HS-5 (cell line): Measurements from ENCODE around the gene NMT2.
A peak's percentile ranks its signal among the peaks of the same experiment; 100 is the strongest.

ENCODE experiments used
- DNase-seq: peaks from one replicate; pipeline ENCODE4 v3.0.0-alpha.2; 2012; ENCODE audit warnings: low read depth

Gene NMT2

DNA sequence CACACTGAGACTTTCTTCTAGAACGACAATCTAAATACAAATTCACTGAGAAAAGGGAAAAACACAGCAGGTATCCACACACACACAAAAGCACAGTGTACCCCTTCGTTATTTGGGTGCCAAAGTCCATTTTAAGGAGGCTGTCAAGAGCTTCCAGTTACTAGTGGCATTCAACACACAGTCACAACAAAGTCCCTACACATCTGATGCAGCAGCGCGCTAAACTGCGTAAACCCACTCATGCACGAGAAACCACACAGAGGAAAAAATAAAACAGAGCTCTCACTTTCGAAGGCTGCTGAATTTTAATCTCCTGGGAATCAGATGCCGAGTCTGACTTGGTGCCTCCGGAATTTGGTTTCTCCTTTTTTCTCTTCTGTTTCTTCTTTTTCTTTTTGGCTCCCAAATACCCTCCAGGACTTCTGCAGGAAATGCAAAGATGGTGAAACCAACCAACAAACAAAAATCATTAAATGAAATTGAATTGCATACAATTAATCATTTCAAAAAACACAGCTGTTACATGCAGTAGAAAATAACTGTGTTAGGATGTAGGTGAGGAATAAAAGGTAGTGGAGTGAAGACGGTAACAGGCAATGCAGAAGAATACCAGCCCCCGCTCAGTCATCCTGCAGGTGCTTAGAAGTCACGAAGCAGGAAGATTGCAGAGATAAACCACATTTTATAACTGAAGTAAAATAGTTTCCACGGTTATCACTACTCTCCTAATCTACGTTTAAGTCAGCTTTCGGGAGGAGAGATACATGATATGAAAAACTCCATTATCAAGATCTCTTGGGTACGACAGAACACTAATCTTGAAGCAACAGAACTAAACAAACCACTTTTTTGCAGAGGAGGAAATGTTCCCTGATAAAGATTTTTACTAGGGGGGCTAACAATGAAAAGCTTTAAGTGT is 27.1 kb downstream of the NMT2 start:
- DNase-seq = no peak

GRCh38 chr10:15140698-15141097 is 27.8 kb downstream of the NMT2 start:
- no peak for DNase-seq

DNA sequence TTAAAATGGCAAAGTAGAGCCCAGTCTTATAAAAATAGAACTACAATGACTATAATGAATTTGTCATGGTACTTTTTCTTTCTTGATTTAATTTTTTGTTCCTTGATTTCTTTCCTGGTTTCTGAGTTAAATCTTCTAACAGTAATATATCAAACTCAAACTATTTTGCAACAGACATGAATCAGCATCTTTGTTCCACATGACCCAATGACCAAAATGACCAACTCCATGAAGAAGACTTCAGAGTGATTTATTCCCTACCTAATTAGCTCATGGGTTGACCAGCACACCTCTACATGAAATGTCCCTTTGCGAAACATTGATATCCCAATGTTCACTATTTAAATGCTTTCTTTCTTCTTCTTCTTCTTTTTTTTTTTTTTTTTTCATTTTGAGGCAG is 30.9 kb downstream of the NMT2 start:
- no peak for DNase-seq

GRCh38 chr10:15137036-15137359 is 31.5 kb downstream of the NMT2 start:
- no peak for DNase-seq

DNA sequence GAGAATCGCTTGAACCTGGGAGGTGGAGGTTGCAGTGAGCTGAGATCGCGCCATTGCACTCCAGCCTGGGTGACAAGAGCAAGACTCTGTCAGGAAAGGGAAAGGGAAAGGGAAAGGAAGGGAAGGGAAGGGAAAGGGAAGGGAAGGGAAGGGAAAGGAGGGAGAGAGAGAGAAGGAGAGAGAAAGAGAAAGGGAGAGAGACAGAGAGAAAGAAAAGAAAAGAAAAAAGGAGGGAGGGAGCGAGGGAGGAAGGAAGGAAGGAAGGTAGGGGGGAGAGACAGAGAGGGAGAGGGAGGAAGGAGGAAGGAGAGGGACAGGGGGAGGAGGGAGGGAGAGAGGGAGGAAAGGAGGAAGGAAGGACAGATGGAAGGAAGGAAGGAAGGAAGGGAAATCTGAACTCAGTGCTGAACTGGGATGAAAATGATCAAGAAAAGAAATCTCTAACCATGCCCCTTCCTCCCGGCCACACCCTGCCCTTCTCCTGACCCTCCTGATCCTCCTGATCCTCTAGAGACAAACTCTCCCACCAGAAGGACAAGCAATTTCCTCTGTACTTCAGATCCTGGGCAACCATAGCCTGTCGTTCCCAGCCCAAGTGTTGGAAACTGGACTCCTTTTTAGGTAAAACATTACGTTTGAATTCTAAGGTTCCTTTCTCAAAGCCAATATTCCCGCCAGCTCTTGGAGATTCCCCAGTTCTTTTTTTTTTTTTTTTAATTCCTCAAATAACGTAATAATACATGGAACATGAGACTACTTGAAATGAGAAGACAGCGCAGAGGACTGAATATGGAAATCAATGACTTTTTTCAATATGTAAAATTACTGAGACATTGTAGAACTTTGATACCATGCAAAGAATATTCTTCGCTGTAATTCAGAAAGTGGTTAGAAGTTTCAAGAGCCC is 32.1 kb downstream of the NMT2 start:
- no peak for DNase-seq

DNA sequence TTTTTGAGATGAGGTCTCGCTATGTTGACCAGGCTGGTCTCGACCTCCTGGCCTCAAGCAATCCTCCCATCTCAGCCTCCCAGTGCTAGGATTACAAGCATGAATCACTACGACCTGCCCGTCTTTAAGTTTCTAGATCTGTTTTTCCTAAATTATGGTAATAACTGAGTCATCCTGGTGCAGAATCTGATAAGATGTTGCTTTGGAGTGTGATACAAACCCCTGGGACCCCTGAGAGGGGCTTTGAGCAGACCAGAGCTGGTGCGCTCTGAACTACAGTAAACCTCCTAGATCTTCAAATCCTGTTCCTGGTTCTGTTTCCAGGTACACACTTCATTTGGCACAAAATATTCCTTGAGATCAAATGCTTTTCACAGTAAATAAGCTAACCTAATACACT is 37.2 kb downstream of the NMT2 start:
- DNase-seq = no peak

- no peak for DNase-seq
These were observed 43.6 kb downstream of the NMT2 start for GRCh38 chr10:15124908-15125307.

- no peak for DNase-seq
These were observed 44.3 kb downstream of the NMT2 start for GRCh38 chr10:15124190-15124589.

- DNase-seq = no peak
These were observed 44.7 kb downstream of the NMT2 start for GRCh38 chr10:15123749-15124184.

DNA sequence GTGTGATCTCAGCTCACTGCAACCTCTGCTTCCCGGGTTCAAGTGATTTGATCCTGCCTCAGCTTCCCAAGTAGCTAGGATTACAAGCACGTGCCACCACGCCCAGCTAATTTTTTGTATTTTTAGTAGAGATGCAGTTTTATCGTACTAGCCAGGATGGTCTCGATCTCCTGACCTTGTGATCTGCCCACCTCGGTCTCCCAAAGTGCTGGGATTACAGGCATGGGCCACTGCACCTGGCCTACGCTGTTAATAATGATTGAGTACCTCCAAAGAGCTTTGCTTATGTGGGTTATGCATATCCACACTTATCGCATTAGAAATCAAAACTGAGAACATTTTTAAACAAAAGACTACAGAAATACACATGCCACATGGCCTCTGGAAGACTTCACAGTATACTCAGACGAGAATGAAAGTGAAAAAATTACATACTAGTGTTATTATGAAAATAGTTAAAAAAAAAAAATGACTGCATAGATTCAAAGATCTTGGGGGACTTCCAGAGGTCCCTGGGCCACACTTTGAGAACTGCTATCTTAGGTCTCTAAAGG is 45.9 kb downstream of the NMT2 start:
- DNase-seq = no peak

GRCh38 chr10:15121707-15122106 is 46.8 kb downstream of the NMT2 start:
- DNase-seq = no peak

DNA sequence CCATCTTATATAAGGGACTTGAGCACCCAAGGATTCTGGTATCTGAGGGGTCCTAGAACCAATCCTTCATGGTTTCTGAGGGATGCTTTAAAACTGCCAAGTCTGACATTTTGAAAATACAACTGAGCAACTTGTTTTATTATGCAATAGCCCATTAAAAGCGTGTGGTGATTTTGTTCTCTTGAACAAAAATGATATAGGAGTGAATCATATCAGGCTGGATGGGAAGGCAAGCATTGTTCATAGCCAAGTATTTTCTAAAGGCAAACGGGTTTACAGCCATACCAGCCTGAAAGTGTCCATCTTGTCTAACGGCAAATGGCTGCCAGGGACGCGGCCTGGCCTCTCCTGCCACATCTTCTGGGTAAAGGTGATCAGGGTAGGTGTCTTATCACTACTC is 48.0 kb downstream of the NMT2 start:
- DNase-seq = no peak

DNA sequence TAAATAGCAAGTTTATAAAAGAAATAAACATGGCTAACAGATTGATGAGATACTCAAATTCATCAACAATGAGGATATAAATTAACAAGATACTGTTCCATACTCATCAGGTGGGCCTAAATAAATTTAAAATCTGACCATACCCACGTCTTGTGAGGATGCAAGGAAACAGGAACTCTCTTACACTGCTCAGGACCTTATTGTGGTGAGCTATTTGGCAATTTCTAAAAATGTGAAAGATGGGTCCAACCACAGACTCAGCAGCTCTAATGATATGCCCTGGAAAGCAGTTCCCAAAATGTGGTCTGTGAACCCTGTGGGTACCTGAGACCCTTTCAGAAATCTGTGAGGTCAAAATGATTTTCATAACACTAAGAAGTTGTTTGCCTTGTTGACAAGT is 49.9 kb downstream of the NMT2 start:
- DNase-seq = no peak

DNA sequence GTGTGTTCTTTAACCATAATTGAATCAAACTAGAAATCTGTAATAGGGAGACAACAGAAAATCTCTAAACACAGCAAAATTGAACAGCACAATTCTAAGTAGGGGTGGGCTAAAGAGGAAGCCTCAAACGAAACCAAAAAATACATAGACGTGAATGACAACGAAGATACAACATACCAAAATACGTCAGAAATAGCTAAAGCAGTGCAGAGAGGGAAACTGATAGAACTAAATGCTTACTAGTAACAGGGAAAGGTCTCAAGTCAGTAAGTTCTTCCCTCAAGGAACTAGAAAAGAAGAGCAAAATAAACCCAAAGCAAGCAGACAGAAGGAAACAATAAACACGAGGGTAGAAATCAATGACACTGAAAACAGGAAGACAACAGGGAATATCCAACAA is 52.3 kb downstream of the NMT2 start:
- no peak for DNase-seq

DNA sequence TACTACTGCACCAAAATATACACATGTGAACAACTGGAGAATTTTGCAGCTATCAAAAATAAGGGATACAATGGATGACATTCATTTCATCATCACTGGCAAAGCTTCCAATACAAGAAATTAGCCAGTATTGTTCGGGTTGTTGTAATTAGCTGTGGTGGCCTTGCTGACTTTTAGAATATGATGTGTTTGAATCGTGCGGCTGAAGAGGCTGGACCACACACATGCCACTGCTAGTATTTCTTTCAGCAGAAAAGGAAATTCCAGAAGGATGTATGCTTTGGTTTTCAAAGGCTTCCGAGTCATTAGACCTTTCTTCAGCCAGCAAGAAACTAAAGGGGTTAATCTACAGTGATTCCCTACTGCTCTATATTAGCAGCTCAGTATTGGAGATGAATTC is 54.7 kb downstream of the NMT2 start:
- no peak for DNase-seq

GRCh38 chr10:15112657-15113056 is 55.8 kb downstream of the NMT2 start:
- no peak for DNase-seq

GRCh38 chr10:15106352-15107013 is 62.0 kb downstream of the NMT2 start:
- DNase-seq = no peak

DNA sequence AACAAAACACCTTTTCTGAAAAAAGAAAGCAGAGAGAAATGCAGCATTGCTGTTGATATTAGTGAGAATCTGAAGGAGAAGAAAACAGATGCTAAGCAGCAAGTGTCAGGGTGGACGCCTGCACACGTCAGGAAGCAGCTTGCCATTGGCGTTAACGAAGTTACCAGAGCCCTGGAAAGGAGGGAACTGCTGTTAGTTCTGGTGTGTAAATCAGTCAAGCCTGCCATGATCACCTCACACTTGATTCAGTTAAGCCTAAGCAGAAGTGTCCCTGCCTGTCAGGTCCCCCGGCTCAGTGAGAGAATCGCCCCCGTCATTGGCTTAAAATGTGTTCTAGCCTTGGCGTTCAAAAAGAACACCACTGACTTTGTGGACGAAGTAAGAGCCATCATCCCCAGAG is 65.0 kb downstream of the NMT2 start:
- DNase-seq = no peak

DNA sequence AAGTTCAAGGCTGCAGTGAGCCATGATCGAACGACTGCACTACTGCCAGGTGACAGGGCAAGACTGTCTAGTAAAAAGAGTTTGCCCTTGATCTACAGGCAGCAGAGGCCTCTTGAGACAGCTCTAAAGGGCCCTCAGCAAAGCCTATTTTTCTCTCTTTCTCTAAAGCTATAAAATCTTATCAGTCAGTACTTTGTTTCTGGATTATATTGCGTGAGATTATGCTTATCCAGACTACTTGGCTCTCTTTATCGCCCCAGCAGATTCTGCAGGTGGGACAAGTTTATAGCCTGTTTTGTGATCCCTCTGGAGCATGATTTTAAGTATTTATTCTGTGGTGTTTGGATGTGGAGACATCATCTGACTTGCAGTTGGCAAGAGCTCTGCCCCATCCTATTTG is 68.6 kb downstream of the NMT2 start:
- DNase-seq = no peak

GRCh38 chr10:15097011-15097812 is 71.3 kb downstream of the NMT2 start, which contains the start of gene RPP38:
RPP38 (plus strand) TSS chr10:15097355; CDS start chr10:15103315, 5,960 bp downstream.
- DNase-seq = peak; percentile 68

DNA sequence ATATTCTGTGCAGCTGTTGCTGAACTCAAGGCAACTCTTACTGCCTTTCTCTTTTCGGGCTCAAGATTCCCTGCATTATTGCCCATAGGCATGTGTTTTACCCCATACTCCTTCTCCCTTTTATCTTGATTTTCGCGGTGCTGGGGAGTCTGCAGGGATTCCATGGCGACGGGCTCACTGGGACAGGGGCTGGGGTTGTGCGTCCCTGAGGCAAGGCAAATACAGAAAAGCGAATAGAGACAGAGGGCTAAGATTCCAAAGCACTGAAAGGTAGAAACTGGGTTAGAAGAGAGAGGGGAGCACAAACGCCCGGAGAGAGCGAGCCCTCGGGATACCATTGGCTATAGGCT is 71.9 kb downstream of the NMT2 start:
- DNase-seq = no peak
